Epithelial cell of proximal tubule (primary cell): ENCODE data around the gene CNNM4. TPM values are rescaled to one million over a fixed set of nuclear protein-coding genes. Genes with fewer than 3 reads are reported as not detected.

Experiments used
- DNase-seq: peaks from one replicate; pipeline ENCODE4 v3.0.0-alpha.2; 2011; ENCODE audit warnings: low read depth
- H3K4me3 ChIP-seq: 2 replicates; pipeline ENCODE4 v1.5.1; 2011; ENCODE audit warnings: low read depth, mild to moderate bottlenecking, low read length
- total RNA-seq: library from RNA; depleted of rRNA; stranded (reverse); fragments of >200 nt; gene quantifications from 2 replicates; pipeline ENCODE4 v1.2.3, GENCODE V29; 2015
- TF ChIP-seq, protein P1 (sequence below): conservative IDR thresholded peaks from 2 replicates; pipeline ENCODE4 v1.5.1; 2012; ENCODE audit warnings: low read depth, mild to moderate bottlenecking, low read length

Gene CNNM4
- 5.7 and 9.0 TPM in 2 replicates for total RNA-seq

DNA sequence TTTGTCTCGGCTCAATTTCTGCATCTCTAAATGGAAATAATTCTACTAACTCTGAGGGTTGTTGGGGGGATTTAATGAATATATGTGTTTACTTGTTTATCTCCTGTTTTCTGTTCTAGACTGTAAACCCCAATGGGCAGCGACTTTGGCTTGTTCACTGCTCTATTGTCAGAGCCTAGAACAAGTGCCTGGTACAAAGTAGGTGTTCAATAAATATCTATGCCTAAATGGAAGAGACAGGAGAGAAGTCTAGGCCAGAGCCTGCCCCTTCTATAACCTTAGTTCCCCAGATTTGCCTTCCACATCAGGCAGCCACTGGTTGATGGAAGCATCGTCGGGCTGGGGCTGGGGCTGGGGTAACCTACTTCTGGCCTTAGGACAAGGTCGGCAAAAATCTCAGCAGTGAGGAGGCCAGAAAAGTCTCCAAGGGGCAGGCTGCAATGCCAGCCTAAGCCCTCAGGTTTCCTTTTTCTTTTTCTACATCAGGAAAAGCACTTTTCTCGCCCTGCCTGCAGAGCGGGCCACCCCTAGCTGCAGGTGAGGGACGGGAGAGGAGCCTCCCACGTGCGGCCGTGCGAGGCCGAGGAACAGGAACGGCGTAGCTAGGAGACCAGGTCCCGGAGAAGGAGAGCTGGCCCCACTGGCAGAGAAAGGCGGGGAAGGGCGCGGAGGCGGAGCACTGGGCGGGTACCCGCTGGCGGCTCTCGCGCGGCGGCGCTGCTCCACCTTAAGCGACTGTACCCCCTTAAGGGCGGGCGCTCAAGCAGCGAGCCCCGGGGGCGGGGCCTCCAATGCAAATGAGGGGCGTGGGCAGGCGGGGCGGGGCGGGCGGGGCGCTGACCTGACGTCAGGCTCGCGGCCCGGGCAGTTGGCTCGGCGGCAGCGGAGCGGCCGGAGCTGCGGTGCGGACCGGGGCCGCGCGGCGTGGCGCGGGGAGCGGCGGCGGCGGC is at the start of gene CNNM4:
TSS of gene CNNM4 (plus strand) at position 867 of the 950 bp plus-strand sequence. CDS start 98 bp downstream, outside the sequence.
- peak within 1 kb of the TSS; percentile 69 for H3K4me3 ChIP-seq
- DNase-seq = peak; percentile 31
- TF ChIP-seq, protein P1, sequence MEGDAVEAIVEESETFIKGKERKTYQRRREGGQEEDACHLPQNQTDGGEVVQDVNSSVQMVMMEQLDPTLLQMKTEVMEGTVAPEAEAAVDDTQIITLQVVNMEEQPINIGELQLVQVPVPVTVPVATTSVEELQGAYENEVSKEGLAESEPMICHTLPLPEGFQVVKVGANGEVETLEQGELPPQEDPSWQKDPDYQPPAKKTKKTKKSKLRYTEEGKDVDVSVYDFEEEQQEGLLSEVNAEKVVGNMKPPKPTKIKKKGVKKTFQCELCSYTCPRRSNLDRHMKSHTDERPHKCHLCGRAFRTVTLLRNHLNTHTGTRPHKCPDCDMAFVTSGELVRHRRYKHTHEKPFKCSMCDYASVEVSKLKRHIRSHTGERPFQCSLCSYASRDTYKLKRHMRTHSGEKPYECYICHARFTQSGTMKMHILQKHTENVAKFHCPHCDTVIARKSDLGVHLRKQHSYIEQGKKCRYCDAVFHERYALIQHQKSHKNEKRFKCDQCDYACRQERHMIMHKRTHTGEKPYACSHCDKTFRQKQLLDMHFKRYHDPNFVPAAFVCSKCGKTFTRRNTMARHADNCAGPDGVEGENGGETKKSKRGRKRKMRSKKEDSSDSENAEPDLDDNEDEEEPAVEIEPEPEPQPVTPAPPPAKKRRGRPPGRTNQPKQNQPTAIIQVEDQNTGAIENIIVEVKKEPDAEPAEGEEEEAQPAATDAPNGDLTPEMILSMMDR = no peak

DNA sequence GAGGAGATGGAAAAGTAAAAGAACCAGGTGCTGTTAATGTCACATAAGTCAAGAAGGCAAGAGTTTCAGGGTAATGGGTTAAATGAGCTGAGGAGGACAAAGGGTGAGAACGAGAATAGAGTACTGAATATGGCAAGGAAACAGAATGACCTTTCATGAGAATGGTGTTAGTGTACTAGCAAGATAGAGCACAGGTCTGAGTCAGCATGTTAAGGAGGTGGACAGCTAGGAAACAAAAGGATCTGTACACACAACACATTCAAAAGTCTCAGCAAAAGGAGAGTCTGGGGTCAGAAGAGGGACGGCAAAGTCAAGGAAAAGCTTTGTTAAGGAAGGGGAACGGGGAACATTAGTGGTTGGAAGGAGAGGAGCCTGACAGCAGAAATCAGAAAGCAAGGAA is 49.7 kb upstream of the CNNM4 start:
- no peak for DNase-seq

DNA sequence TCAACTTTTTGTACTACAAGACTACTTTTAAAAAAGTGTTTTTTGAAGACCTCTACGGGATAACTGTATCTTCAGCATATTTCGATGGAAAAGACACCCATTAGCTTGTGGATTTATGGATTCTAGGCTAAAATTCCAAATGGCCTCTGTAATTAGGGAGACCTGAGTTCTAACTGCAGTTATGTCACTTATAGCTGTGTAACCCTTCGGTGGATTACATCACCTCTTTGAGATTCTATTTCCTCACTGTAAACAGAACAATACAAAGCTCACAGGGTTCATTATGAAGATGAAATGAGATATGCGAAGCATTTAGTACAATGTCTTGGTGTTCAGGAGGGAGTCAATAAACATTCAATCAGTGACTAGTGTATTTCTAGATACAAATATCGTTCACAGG is 45.0 kb upstream of the CNNM4 start:
- no peak overlapping the region for H3K4me3 ChIP-seq
- TF ChIP-seq, protein P1 = no peak
- DNase-seq = no peak

More for the DNA sequence above, 49.7 kb upstream of the CNNM4 start:
- TF ChIP-seq, protein P1 = no peak
- H3K4me3 ChIP-seq = no peak overlapping the region

DNA sequence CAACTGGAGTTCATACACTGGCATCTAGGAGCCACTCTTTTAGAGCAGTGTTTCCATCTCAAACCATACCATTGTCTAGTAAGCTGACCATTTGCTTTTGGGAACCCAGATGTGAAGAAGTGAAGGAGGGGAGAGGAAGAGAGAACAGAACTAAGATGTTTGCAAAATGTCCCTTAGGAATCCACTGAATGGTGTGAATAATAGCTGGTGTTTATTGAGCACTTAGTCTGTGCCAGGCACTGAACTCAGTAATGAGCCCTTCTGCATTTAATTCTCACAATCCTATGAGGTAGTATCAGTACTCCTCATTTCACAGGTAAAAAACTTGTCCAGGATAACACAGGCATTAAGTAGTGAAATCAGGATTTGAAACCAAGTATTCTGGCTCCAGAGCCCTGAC is 44.3 kb upstream of the CNNM4 start:
- DNase-seq = no peak
- TF ChIP-seq, protein P1 = no peak
- H3K4me3 ChIP-seq = no peak overlapping the region

DNA sequence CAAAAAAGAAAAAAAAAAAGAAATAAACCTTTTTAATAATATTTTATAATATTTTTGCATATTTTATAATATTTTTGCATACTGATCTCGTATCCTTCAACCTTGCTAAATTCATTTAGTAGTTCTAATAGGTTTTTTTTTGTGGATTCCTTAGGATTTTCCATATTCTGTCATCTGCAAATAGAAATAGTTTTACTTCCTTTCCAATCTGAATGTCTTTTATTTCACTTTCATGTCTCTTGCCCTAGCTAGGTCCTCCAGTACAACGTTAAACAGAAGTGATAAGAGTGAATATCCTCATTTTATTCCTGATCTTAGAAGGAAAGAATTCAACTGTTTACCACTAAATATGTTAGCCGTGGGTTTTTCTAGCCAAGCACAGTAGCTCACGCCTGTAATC is 34.6 kb upstream of the CNNM4 start:
- H3K4me3 ChIP-seq = no peak overlapping the region
- no peak for DNase-seq
- TF ChIP-seq, protein P1 = no peak

DNA sequence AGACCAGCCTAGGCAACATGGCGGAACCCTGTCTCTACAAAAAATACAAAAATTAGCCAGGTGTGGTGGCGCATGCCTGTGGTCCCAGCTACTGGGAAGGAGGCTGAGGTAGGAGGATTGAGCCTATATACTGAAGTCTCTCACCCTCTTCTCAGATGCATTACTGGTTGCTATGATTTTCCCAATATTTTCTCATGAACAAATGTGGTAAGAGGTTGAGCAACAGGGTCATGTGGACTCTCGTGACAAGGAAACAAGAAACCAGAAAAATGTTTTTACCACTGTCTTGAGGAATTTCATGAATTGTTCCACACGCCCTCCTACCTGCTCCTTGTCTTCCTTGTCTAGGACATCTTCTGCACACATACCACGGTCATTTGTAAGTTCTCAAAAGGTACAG is 33.3 kb upstream of the CNNM4 start:
- TF ChIP-seq, protein P1 = no peak
- no peak overlapping the region for H3K4me3 ChIP-seq
- no peak for DNase-seq

DNA sequence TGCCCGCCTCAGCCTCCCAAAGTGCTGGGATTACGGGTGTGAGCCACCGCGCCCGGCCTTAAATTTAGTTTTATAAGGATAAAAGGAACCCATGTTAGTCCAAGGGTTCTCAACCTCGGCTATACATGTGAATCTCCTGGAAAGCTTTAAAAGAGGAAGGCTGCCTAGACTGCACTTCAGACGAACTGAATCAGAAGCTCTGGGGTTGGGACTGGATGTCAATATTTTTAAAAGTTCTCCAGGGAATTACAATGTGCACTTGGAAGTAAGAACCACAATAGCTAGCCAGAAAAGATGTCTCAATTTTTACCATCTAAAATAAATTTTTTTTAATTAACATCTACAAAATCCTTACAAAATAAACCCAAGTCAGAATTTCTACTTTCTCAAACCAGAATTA is 31.0 kb upstream of the CNNM4 start:
- no peak for DNase-seq
- no peak overlapping the region for H3K4me3 ChIP-seq
- TF ChIP-seq, protein P1 = no peak
